ENCODE measurements around the gene DBX1. TPM values are rescaled to one million over a fixed set of nuclear protein-coding genes. Genes with fewer than 3 reads are reported as not detected.

DBX1 gene
- total RNA-seq, 2 donors from 2014 or later, result not detected

- H3K27me3 ChIP-seq (ENCODE audit: control insufficient read depth, insufficient read depth, low read length, poor library complexity, severe bottlenecking), result peaks cover 84% of the 10 kb centered on the region
- H3K36me3 ChIP-seq (ENCODE audit: control insufficient read depth, insufficient read depth, low read length), result no peaks in the 10 kb centered on the region
- Mint-ChIP-seq H3K4me1 (peaks cover 32% of the 10 kb centered on the region), H3K36me3 (ENCODE audit: low read depth) (no peaks in the 10 kb centered on the region), H3K9me3 (peaks cover 9% of the 10 kb centered on the region), H3K27ac (no peak overlapping the region), H3K4me3 (peak overlapping the region; percentile 59), H3K27me3 (ENCODE audit: insufficient read depth) (peaks cover 96% of the 10 kb centered on the region)
- WGBS, 2 experiments (ENCODE audit: insufficient coverage in 1 of 2, insufficient read length in 1 of 2), result 3 to 6% methylated on average over 4 to 25 of the region's 26 CpGs
- H3K4me1 ChIP-seq (ENCODE audit: control insufficient read depth, insufficient read depth, low read length), result peaks cover 3% of the 10 kb centered on the region
- no peak overlapping the region for H3K27ac ChIP-seq (ENCODE audit: low read depth, low read length)
- TF ChIP-seq CTCF (conservative IDR thresholded peaks at IDR 0.05), result peak; percentile 11
- peak overlapping the region; percentile 84 for H3K4me3 ChIP-seq (ENCODE audit: low read length)
- H3K9ac ChIP-seq (ENCODE audit: extremely low read depth, low read length, poor library complexity, severe bottlenecking), result no peak overlapping the region
- H3K9me3 ChIP-seq (ENCODE audit: control insufficient read depth, low read length), result no peaks in the 10 kb centered on the region
- no peak for DNase-seq
Observed at GRCh38 chr11:20163783-20164481, 3.7 kb upstream of the DBX1 start.

DNA sequence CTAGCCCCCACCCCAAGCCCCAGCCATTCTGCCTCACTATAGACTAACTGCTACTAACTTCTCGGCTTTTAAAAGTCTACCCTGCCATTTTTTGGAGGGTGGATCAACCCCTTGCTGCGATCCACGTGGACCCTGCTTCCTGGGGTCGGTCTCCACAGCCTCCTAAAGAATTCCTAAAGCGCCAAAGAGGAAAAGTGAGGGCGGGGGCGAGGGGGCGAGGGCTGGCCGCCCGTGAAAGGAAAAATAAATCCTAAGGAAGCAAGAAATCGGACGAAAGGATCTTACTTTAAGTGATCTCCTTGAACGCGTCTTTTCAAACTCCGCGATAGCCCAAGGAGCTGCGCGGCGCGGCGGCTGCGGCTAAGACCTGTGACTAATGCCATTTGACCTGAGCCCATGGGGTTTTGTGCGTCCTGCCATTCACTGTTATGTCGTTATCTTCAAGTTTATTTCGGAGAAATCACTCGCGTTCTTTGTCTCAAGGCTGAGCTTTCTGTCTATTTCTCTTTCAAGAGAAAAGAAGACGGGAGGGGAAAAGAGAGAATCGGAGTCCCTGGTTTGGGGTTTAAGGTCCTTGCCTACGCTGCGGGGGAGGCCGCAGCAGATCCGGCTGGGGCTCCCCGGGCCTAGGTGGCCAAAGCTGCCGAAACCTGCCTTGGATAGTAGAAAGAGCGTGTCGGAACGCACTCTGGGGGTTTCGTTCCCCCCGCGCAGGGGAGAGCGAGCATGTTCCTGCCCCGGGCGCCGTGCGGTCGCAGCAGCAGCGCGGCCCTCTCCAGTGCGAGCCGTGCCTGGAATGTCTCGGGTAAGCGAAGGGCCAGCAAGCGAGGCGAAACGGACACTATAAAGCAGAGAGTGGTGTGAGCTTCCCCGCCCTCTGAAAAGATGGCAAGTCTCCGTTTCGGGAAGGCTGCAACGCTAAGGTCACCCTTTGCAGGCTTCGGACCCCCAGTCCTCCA is 2.8 kb upstream of the DBX1 start:
- peak; percentile 89 for DNase-seq
- Histone ChIP-seq H3K9ac (ENCODE audit: extremely low read depth, low read length, poor library complexity, severe bottlenecking) (no peak overlapping the region), H3K27ac (ENCODE audit: low read depth, low read length) (no peak overlapping the region), H3K9me3 (ENCODE audit: control insufficient read depth, low read length) (no peaks in the 10 kb centered on the region), H3K4me1 (ENCODE audit: control insufficient read depth, insufficient read depth, low read length) (peaks cover 3% of the 10 kb centered on the region), H3K36me3 (ENCODE audit: control insufficient read depth, insufficient read depth, low read length) (no peaks in the 10 kb centered on the region), H3K27me3 (ENCODE audit: control insufficient read depth, insufficient read depth, low read length, poor library complexity, severe bottlenecking) (peaks cover 92% of the 10 kb centered on the region), H3K4me3 (ENCODE audit: low read length) (peak overlapping the region; percentile 84)
- H3K4me3 Mint-ChIP-seq, result peak overlapping the region; percentile 59
- no peaks in the 10 kb centered on the region for H3K36me3 Mint-ChIP-seq (ENCODE audit: low read depth)
- peaks cover 100% of the 10 kb centered on the region for H3K27me3 Mint-ChIP-seq (ENCODE audit: insufficient read depth)
- H3K9me3 Mint-ChIP-seq, result peaks cover 9% of the 10 kb centered on the region
- no peak for TF ChIP-seq CTCF (conservative IDR thresholded peaks at IDR 0.05)
- no peak overlapping the region for H3K27ac Mint-ChIP-seq
- WGBS, 2 experiments (ENCODE audit: insufficient coverage in 1 of 2, insufficient read length in 1 of 2), result 0 to 1% methylated on average over 45 to 61 of the region's 61 CpGs
- H3K4me1 Mint-ChIP-seq, result peaks cover 36% of the 10 kb centered on the region

- H3K4me3 Mint-ChIP-seq, result peak overlapping the region; percentile 59
- H3K4me1 Mint-ChIP-seq, result peaks cover 33% of the 10 kb centered on the region
- Histone ChIP-seq H3K9ac (ENCODE audit: extremely low read depth, low read length, poor library complexity, severe bottlenecking) (no peak overlapping the region), H3K27me3 (ENCODE audit: control insufficient read depth, insufficient read depth, low read length, poor library complexity, severe bottlenecking) (peaks cover 100% of the 10 kb centered on the region), H3K36me3 (ENCODE audit: control insufficient read depth, insufficient read depth, low read length) (no peaks in the 10 kb centered on the region), H3K27ac (ENCODE audit: low read depth, low read length) (no peak overlapping the region), H3K4me3 (ENCODE audit: low read length) (peak overlapping the region; percentile 84), H3K9me3 (ENCODE audit: control insufficient read depth, low read length) (no peaks in the 10 kb centered on the region), H3K4me1 (ENCODE audit: control insufficient read depth, insufficient read depth, low read length) (peaks cover 3% of the 10 kb centered on the region)
- no peak for TF ChIP-seq CTCF (conservative IDR thresholded peaks at IDR 0.05)
- DNase-seq, result peak; percentile 62
- no peak overlapping the region for H3K27ac Mint-ChIP-seq
- H3K9me3 Mint-ChIP-seq, result peaks cover 7% of the 10 kb centered on the region
- WGBS, 2 experiments (ENCODE audit: insufficient coverage in 1 of 2, insufficient read length in 1 of 2), result 1 to 2% methylated on average over 11 to 24 of the region's 24 CpGs
- H3K27me3 Mint-ChIP-seq (ENCODE audit: insufficient read depth), result peaks cover 100% of the 10 kb centered on the region
- no peaks in the 10 kb centered on the region for H3K36me3 Mint-ChIP-seq (ENCODE audit: low read depth)
Observed at GRCh38 chr11:20161923-20162744, 1.9 kb upstream of the DBX1 start.
